HG03520 (cell line): Measurements from ENCODE around the gene CD80.
"Not testable (repeated sequence)": the region's sequence is repeated elsewhere in the genome, so short reads cannot be mapped to it uniquely, and the experiment has no call there.

ENCODE experiments used
- ATAC-seq: cut with Tn5 transposase; IDR thresholded peaks from one replicate; pipeline ENCODE4 v1.9.1; 2021; ENCODE audit warnings: mild to moderate bottlenecking, moderate library complexity; ENCODE audit not compliant: unreplicated experiment

CD80 gene

GRCh38 chr3:119585208-119585607 lies 25.8 kb upstream of the CD80 start:
- ATAC-seq, result no peak

- no peak for ATAC-seq
Observed at GRCh38 chr3:119582178-119582577, 22.8 kb upstream of the CD80 start.

GRCh38 chr3:119580067-119580760 lies 20.8 kb upstream of the CD80 start:
- ATAC-seq, result peak; percentile 54

GRCh38 chr3:119579366-119580066 lies 20.1 kb upstream of the CD80 start, which contains the start of gene ADPRH:
Gene ADPRH, plus strand, starts transcription at chr3:119579492. Its CDS starts 2,678 bp downstream, at chr3:119582170.
- ATAC-seq, result peak; percentile 52

- no peak for ATAC-seq
Observed at GRCh38 chr3:119575507-119575906, 16.1 kb upstream of the CD80 start.

GRCh38 chr3:119571688-119572087 lies 12.3 kb upstream of the CD80 start:
- ATAC-seq, result no peak

- ATAC-seq, result no peak
Observed at GRCh38 chr3:119571230-119571629, 11.8 kb upstream of the CD80 start.

- ATAC-seq, result no peak
Observed at GRCh38 chr3:119570229-119570628, 10.8 kb upstream of the CD80 start.

GRCh38 chr3:119569156-119569555 lies 9.7 kb upstream of the CD80 start:
- no peak for ATAC-seq

GRCh38 chr3:119563334-119563733 lies 3.9 kb upstream of the CD80 start:
- ATAC-seq, result not testable (repeated sequence)

- ATAC-seq, result peak; percentile 68
Observed at GRCh38 chr3:119562307-119562961, 3.0 kb upstream of the CD80 start.

GRCh38 chr3:119560160-119560559 lies 746 bp upstream of the CD80 start:
- ATAC-seq, result no peak

- ATAC-seq, result no peak
Observed at GRCh38 chr3:119558626-119559317, 642 bp downstream of the CD80 start.

GRCh38 chr3:119557877-119558269 lies 1.5 kb downstream of the CD80 start:
- ATAC-seq, result no peak

- ATAC-seq, result no peak
Observed at GRCh38 chr3:119557192-119557876, 2.1 kb downstream of the CD80 start.

GRCh38 chr3:119555929-119556328 lies 3.5 kb downstream of the CD80 start:
- no peak for ATAC-seq

GRCh38 chr3:119555309-119555735 lies 4.1 kb downstream of the CD80 start:
- no peak for ATAC-seq

- no peak for ATAC-seq
Observed at GRCh38 chr3:119553823-119554415, 5.5 kb downstream of the CD80 start.

- not testable (repeated sequence) for ATAC-seq
Observed at GRCh38 chr3:119552928-119553327, 6.5 kb downstream of the CD80 start.

GRCh38 chr3:119551598-119551997 lies 7.8 kb downstream of the CD80 start:
- no peak for ATAC-seq
